GM10266 (cell line): Measurements from ENCODE around the gene WNT10A.

ENCODE experiments used
- DNase-seq: peaks from one replicate; pipeline ENCODE4 v3.0.0; 2012; ENCODE audit errors: extremely low spot score
- CTCF ChIP-seq: IDR thresholded peaks from 2 replicates; pipeline ENCODE4 v1.5.1; 2012; ENCODE audit warnings: mild to moderate bottlenecking, low read depth; ENCODE audit not compliant: control insufficient read depth, insufficient read depth; ENCODE audit errors: missing control alignments

The WNT10A gene

GRCh38 chr2:218898109-218898878 is 17.6 kb downstream of the WNT10A start:
- peak; percentile 99 for TF ChIP-seq CTCF
- peak; percentile 84 for DNase-seq

- no peak for TF ChIP-seq CTCF
- no peak for DNase-seq
These were observed 18.5 kb downstream of the WNT10A start for GRCh38 chr2:218899147-218899546.

GRCh38 chr2:218902427-218902826 is 21.8 kb downstream of the WNT10A start:
- TF ChIP-seq CTCF = no peak
- no peak for DNase-seq

GRCh38 chr2:218904176-218904575 is 23.5 kb downstream of the WNT10A start:
- no peak for DNase-seq
- TF ChIP-seq CTCF = no peak

GRCh38 chr2:218908721-218909619 is 28.3 kb downstream of the WNT10A start:
- DNase-seq = peak; percentile 90

GRCh38 chr2:218910741-218911140 is 30.1 kb downstream of the WNT10A start:
- TF ChIP-seq CTCF = no peak
- no peak for DNase-seq

More at GRCh38 chr2:218908721-218909619, 28.3 kb downstream of the WNT10A start:
- TF ChIP-seq CTCF = no peak
